HG03025 (cell line): ENCODE measurements around the gene PPP1R3F.
"Not testable (repeated sequence)": the region's sequence is repeated elsewhere in the genome, so short reads cannot be mapped to it uniquely, and the experiment has no call there.

Experiments
- ATAC-seq: cut with Tn5 transposase; IDR thresholded peaks from one replicate; pipeline ENCODE4 v1.9.1; 2021; ENCODE audit warnings: mild to moderate bottlenecking, moderate library complexity; ENCODE audit not compliant: unreplicated experiment, low FRiP score

The PPP1R3F gene

DNA sequence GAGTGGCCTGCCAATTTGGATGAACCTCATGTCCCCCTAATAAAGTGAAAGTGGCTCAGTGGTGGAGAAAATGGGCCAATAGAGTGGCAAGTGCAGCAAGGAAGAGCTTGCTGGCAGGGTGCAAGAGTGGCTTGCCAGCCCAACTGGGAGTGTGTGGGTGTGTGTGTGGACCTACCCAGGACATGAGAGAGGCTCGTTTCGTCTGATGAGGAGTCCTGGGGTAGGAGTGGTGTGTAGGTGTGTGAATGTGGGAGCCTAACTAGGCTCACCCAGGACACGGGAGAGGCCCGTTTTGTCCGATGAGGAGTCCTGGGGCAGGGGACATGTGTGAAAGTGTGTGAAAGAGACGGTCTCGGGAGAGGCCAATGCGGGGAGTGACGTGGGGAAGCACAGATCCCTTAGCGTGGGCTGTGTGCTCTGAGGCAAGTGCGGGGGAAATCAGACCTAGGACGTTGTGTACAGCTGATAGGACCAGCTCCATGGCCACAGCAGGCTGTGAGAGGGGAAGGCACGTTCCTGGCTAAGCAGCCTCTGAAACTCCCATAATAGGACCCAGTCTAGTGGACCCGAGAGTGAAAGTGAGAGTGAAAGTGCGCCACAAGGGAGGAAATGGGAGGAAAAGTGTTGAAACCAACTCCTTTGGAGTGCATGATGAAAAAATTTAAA is 39.1 kb downstream of the PPP1R3F start:
- no peak for ATAC-seq

- no peak for ATAC-seq
Measured at GRCh38 chrX:49309401-49309981, 39.9 kb downstream of the PPP1R3F start.

GRCh38 chrX:49310371-49310770 is 40.8 kb downstream of the PPP1R3F start:
- no peak for ATAC-seq

DNA sequence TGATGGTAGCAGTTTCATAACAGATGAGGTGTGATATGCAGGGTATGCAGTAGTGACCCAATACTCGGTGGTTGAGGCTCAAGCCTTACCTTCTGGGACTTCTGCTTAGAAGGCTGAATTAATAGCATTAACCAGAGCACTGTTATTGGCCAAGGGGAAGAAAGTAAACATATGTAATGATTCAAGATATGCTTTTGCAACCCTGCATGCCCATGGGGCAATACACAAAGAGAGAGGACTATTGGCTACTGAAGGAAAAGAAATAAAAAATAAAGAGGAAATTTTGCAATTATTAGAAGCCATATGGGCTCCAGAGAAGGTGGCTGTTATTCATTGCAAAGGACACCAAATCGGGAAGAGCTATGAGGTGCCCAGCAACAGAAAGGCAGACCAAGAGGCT is 42.6 kb downstream of the PPP1R3F start:
- ATAC-seq = no peak

DNA sequence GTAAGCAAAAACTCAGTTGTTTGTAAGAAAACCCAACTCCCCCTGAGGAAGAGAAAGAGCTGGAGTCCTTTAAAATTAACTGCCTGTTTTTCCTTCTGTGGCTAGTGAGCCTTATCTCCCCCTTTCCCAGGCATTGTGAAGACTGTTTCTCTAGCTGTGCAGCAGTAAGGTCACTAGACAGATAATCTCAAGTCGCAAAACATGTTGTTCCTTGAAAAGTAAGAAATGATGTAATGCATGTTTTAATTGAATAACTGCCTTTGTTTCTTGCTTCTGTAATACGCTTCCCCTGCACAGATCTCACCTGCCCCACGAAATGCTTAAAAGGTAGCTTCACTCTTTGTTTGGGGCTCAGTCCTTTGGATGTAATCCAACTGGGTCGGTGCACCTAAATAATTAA is 46.5 kb downstream of the PPP1R3F start:
- ATAC-seq = no peak

DNA sequence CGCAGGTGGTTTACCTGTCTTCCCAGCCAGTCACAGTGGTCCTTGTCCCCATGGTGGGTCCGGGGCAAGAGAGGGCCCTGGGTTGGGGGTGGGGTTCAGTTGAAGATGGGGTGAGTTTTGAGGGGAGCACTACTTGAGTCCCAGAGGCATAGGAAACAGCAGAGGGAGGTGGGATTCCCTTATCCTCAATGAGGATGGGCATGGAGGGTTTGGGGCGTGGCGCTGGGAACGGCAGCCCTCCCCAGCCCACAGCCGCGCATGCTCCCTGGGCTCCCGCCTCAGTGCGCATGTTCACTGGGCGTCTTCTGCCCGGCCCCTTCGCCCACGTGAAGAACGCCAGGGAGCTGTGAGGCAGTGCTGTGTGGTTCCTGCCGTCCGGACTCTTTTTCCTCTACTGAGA is 52.1 kb downstream of the PPP1R3F start, which contains the start of gene GAGE12J:
Gene GAGE12J (plus strand): TSS at position 301 of the 400 bp plus-strand sequence. CDS start 1,157 bp downstream, outside the sequence.
- not testable (repeated sequence) for ATAC-seq

DNA sequence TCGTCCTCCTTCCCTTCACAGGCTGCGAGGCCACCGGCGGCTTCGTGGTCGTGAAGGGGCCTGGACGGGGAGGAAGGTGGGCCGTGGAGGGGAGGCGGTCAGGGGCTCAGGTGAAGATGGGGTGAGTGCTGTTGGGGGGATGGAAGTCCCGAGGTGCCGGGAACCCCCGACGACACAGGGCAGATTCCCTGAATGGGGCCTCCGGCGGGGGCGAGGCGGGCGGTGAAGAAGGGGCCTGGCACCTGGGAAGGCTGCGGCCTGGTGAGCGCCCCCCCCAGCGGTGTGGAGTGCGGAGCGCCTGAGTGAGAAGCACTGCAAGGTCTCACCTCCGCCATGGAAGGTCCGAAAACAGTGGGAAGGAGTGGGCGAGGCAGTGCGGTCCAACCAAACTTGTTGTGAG is 52.7 kb downstream of the PPP1R3F start:
- not testable (repeated sequence) for ATAC-seq

- not testable (repeated sequence) for ATAC-seq
Measured at GRCh38 chrX:49323735-49324134, 54.1 kb downstream of the PPP1R3F start.

- not testable (repeated sequence) for ATAC-seq
Measured at GRCh38 chrX:49330421-49330820, 60.8 kb downstream of the PPP1R3F start.

- not testable (repeated sequence) for ATAC-seq
Measured at GRCh38 chrX:49331282-49331681, 61.7 kb downstream of the PPP1R3F start, which contains the start of gene GAGE13. Gene GAGE13, plus strand, starts transcription at chrX:49331582. Its CDS starts 1,156 bp downstream, at chrX:49332738.

GRCh38 chrX:49331841-49332240 is 62.2 kb downstream of the PPP1R3F start:
- not testable (repeated sequence) for ATAC-seq
